Spleen (tissue), 7 donors: Measurements from ENCODE around the gene LDLRAD4.

Experiments used
- CTCF ChIP-seq, 11 experiments: fragments of 200-600 bp in 7 of 11; fragments of 450-650 bp in 4 of 11; sonication (generic) in 4 of 11; IDR thresholded peaks in 8 of 11; conservative IDR thresholded peaks in 3 of 11; 1 replicate in 7 of 11; 2 replicates in 4 of 11; pipeline versions ENCODE4 v1.4.0 to v1.8.0; 2016 to 2021; ENCODE audit warnings: antibody characterized with exemption in 11 of 11, inconsistent platforms in 4 of 11, mild to moderate bottlenecking in 1 of 11
- POLR2A ChIP-seq, 3 donors: fragments of 450-650 bp; IDR thresholded peaks; one replicate each; pipeline ENCODE4 v1.5.1; 2017; ENCODE audit warnings: antibody characterized with exemption in 3 of 3, mild to moderate bottlenecking in 1 of 3
- POLR2AphosphoS5 ChIP-seq, 3 donors: sonication (generic); formaldehyde crosslinking; IDR thresholded peaks; one replicate each; pipeline ENCODE4 v1.5.1; 2017; ENCODE audit warnings: antibody characterized with exemption in 3 of 3
- donor health status: DM: no; HTN: no; CAD: no; lungs with moderate emphysema.
- donor health status: DM: no; HTN: no; CAD: no.
- donor health status: DM: no; HTN: no; CAD: no.

- TF ChIP-seq POLR2A (IDR thresholded peaks at IDR 0.05) (no peak), CTCF (IDR thresholded peaks at IDR 0.05 in 8 of 11, conservative IDR thresholded peaks at IDR 0.05 in 3 of 11) (no peak), POLR2AphosphoS5 (IDR thresholded peaks at IDR 0.05) (no peak)
These were observed 212.1 kb downstream of the LDLRAD4 start for GRCh38 chr18:13430663-13431062.
